ENCODE measurements around the gene MRPL38. TPM values are rescaled to one million over a fixed set of nuclear protein-coding genes. Genes with fewer than 3 reads are reported as not detected.

Gene MRPL38
- total RNA-seq, 1 experiment from 2014 or later = 219 TPM

- no peaks in the 10 kb centered on the region for H4K20me1 ChIP-seq (ENCODE audit: insufficient read depth)
- no peak overlapping the region for H3K4me3 ChIP-seq (replicated peaks in 1 of 2; ENCODE audit: low read depth in 1 of 2, low read length in 2 of 2)
- no peaks in the 10 kb centered on the region for H3K9me2 ChIP-seq (ENCODE audit: insufficient read depth)
- ATAC-seq (no peak), DNase-seq (ENCODE audit: low read depth, low spot score) (no peak)
- no peaks in the 10 kb centered on the region for H3K27me3 ChIP-seq (ENCODE audit: insufficient read depth, low read length)
- H3K4me1 ChIP-seq (ENCODE audit: control insufficient read depth in 1 of 2, insufficient read depth in 2 of 2, low read length in 2 of 2) = peaks cover 16 to 29% of the 10 kb centered on the region in 2 experiments
- ChIA-PET CTCF (no interaction called here), POLR2A (interaction anchor here (1.2 to 1.6 kb wide), 2 partner anchors 17 to 118 kb away, joined by 3 read pairs; no protein-coding TSS in a partner anchor), RAD21 (ENCODE audit: low non-redundant PET in 1 of 2, low total read pairs in 2 of 2, uncharacterized antibody in 2 of 2, unreplicated experiment in 2 of 2) (no interaction called here)
- H3K27ac ChIP-seq (ENCODE audit: low read depth, low read length) = peak overlapping the region; percentile 100
- no peaks in the 10 kb centered on the region for H3K9me3 ChIP-seq (ENCODE audit: control insufficient read depth in 1 of 2, insufficient read depth in 1 of 2, low read depth in 1 of 2, low read length in 2 of 2)
- no peak overlapping the region for H2AFZ ChIP-seq (ENCODE audit: low read depth, low read length, poor library complexity, severe bottlenecking)
- intact Hi-C loops (cut with micrococcal nuclease) = no loop called here
- peaks cover 24 to 40% of the 10 kb centered on the region in 2 experiments for H3K36me3 ChIP-seq (ENCODE audit: control insufficient read depth in 1 of 2, insufficient read depth in 2 of 2, low read length in 2 of 2)
- H3K9ac ChIP-seq (ENCODE audit: low read length) = no peak overlapping the region
- no TSS peak for BruUV-seq (replicated peaks)
- peaks cover 39% of the 10 kb centered on the region; the same call in 1 of the 2 replicates for H3K79me2 ChIP-seq (ENCODE audit: insufficient read depth, low read length)
- TF ChIP-seq RAD21 (IDR thresholded peaks at IDR 0.05; ENCODE audit: low read depth) (no peak), ZNF274 (IDR thresholded peaks at IDR 0.05; ENCODE audit: low read depth, low read length) (no peak), CBX3 (IDR thresholded peaks at IDR 0.05; ENCODE audit: low read depth) (no peak), SIN3A (IDR thresholded peaks at IDR 0.05; ENCODE audit: low read depth) (no peak), POLR2A (IDR thresholded peaks at IDR 0.05; ENCODE audit: borderline replicate concordance, extremely low read depth, insufficient read depth, insufficient read length) (no peak), SP1 (IDR thresholded peaks at IDR 0.05; ENCODE audit: low read depth) (no peak), CEBPB (IDR thresholded peaks at IDR 0.05; ENCODE audit: low read depth) (no peak), MAX (IDR thresholded peaks at IDR 0.05) (no peak)
- no peak overlapping the region for H3K4me2 ChIP-seq (ENCODE audit: low read length)
Measured at GRCh38 chr17:75898065-75898464, 6.6 kb downstream of the MRPL38 start.

GRCh38 chr17:75897160-75898019 lies 7.3 kb downstream of the MRPL38 start:
- H2AFZ ChIP-seq (ENCODE audit: low read depth, low read length, poor library complexity, severe bottlenecking) = no peak overlapping the region
- TF ChIP-seq TCF7L2 (IDR thresholded peaks at IDR 0.05; ENCODE audit: borderline replicate concordance, extremely low read depth, insufficient read depth, insufficient read length) (no peak), SRF (IDR thresholded peaks at IDR 0.05; ENCODE audit: low read depth) (no peak), CBX3 (IDR thresholded peaks at IDR 0.05; ENCODE audit: low read depth) (no peak), JUND (IDR thresholded peaks at IDR 0.05) (no peak), EGR1 (IDR thresholded peaks at IDR 0.05; ENCODE audit: low read depth) (no peak), EZH2 (IDR thresholded peaks at IDR 0.05) (no peak), POLR2A (IDR thresholded peaks at IDR 0.05; ENCODE audit: borderline replicate concordance, extremely low read depth, insufficient read depth, insufficient read length) (no peak), ZBTB33 (IDR thresholded peaks at IDR 0.05; ENCODE audit: extremely low read depth, insufficient replicate concordance, low read length) (no peak), CEBPB (IDR thresholded peaks at IDR 0.05; ENCODE audit: low read depth) (no peak), YY1 (IDR thresholded peaks at IDR 0.05; ENCODE audit: extremely low read depth, insufficient replicate concordance, low read depth, low read length) (no peak), ZFX (IDR thresholded peaks at IDR 0.05) (no peak), ZNF274 (IDR thresholded peaks at IDR 0.05; ENCODE audit: low read depth, low read length) (no peak)

More at GRCh38 chr17:75897160-75898019, 7.3 kb downstream of the MRPL38 start:
- H3K27ac ChIP-seq (ENCODE audit: low read depth, low read length) = peak overlapping the region; percentile 100
- no peaks in the 10 kb centered on the region for H3K27me3 ChIP-seq (ENCODE audit: insufficient read depth, low read length)
- peaks cover 24 to 38% of the 10 kb centered on the region in 2 experiments for H3K36me3 ChIP-seq (ENCODE audit: control insufficient read depth in 1 of 2, insufficient read depth in 2 of 2, low read length in 2 of 2)
- peaks cover 34% of the 10 kb centered on the region; the same call in 1 of the 2 replicates for H3K79me2 ChIP-seq (ENCODE audit: insufficient read depth, low read length)
- ATAC-seq (no peak), DNase-seq (ENCODE audit: low read depth, low spot score) (no peak)
- no peaks in the 10 kb centered on the region for H3K9me2 ChIP-seq (ENCODE audit: insufficient read depth)
- no peaks in the 10 kb centered on the region for H4K20me1 ChIP-seq (ENCODE audit: insufficient read depth)
- RAD21 ChIA-PET (ENCODE audit: low non-redundant PET in 1 of 2, low total read pairs in 2 of 2, uncharacterized antibody in 2 of 2, unreplicated experiment in 2 of 2) = no interaction called here
- POLR2A ChIA-PET = interaction anchor here (1.0 to 5.1 kb wide), 8 partner anchors 15 to 132 kb away, joined by 3 to 22 read pairs (median 4); partner anchors contain the start of genes TRIM47 and WBP2
- peaks cover 13 to 26% of the 10 kb centered on the region in 2 experiments for H3K4me1 ChIP-seq (ENCODE audit: control insufficient read depth in 1 of 2, insufficient read depth in 2 of 2, low read length in 2 of 2)
- no peaks in the 10 kb centered on the region for H3K9me3 ChIP-seq (ENCODE audit: control insufficient read depth in 1 of 2, insufficient read depth in 1 of 2, low read depth in 1 of 2, low read length in 2 of 2)
- TSS peak; percentile 78 for BruUV-seq (replicated peaks)
- peak overlapping the region; percentile 95 for H3K4me2 ChIP-seq (ENCODE audit: low read length)
- CTCF ChIA-PET = interaction anchor here (0.7 to 2.3 kb wide), 3 partner anchors 19 to 106 kb away, joined by 3 to 8 read pairs (median 5); partner anchors contain the start of genes TRIM47 and WBP2
- peak overlapping the region; percentile 84 for H3K9ac ChIP-seq (ENCODE audit: low read length)
- intact Hi-C loops (cut with micrococcal nuclease) = no loop called here
- H3K4me3 ChIP-seq (replicated peaks in 1 of 2; ENCODE audit: low read depth in 1 of 2, low read length in 2 of 2) = peak overlapping the region; percentile 64 to 72
